ENCODE data around the gene NRAS. TPM values are rescaled to one million over a fixed set of nuclear protein-coding genes. Genes with fewer than 3 reads are reported as not detected.

Gene NRAS
- total RNA-seq, 1 experiment from 2014 or later, result 72.9 TPM

- Histone ChIP-seq H2BK15ac (ENCODE audit: low read depth, low read length) (0 out of 2 replicates have a peak within 1 kb of the TSS, but pooled peaks have one; percentile 44), H3K23ac (ENCODE audit: insufficient read length, low read depth, low read length) (no peak within 1 kb of the TSS), H3K79me2 (ENCODE audit: insufficient read depth, low read length) (no peaks in the 10 kb centered on the region), H3K56ac (ENCODE audit: insufficient read length, low read depth, low read length) (no peak within 1 kb of the TSS), H3K79me1 (ENCODE audit: insufficient read depth, low read depth, low read length, poor library complexity, severe bottlenecking) (no peaks in the 10 kb centered on the region), H3K14ac (ENCODE audit: insufficient read depth, low read length) (peak within 1 kb of the TSS; percentile 21; the same call in 1 of the 2 replicates), H2AFZ (ENCODE audit: low read length) (peak within 1 kb of the TSS; percentile 17), H2AK5ac (ENCODE audit: insufficient read length, low read length) (no peak within 1 kb of the TSS), H3K9ac (ENCODE audit: extremely low read depth, insufficient read length, low read length) (peak within 1 kb of the TSS; percentile 69), H4K20me1 (ENCODE audit: control insufficient read depth, insufficient read depth, insufficient read length) (no peaks in the 10 kb centered on the region), H4K8ac (replicated peaks; ENCODE audit: insufficient read length, low read depth, low read length) (no peak within 1 kb of the TSS), H2BK12ac (ENCODE audit: insufficient read length, low read depth, low read length) (no peak within 1 kb of the TSS), H3K4ac (ENCODE audit: low read depth, low read length) (no peak within 1 kb of the TSS), H3K27me3 (ENCODE audit: insufficient read depth, low read length) (no peaks in the 10 kb centered on the region), H3K9me3 (ENCODE audit: control insufficient read depth, low read depth, low read length) (no peaks in the 10 kb centered on the region), H3K27ac (ENCODE audit: insufficient read length, low read depth, low read length) (no peak within 1 kb of the TSS), H2BK120ac (ENCODE audit: low read depth, low read length, poor library complexity, severe bottlenecking) (no peak within 1 kb of the TSS), H3K23me2 (ENCODE audit: insufficient read length, low read depth, low read length, poor library complexity, severe bottlenecking) (peaks cover 14% of the 10 kb centered on the region), H3T11ph (ENCODE audit: low read length) (no peak within 1 kb of the TSS), H3K18ac (ENCODE audit: insufficient read length, low read depth, low read length) (peak within 1 kb of the TSS; percentile 47), H3K4me1 (ENCODE audit: insufficient read depth, low read length) (no peaks in the 10 kb centered on the region), H2BK20ac (ENCODE audit: low read depth, low read length, poor library complexity, severe bottlenecking) (no peak within 1 kb of the TSS), H4K91ac (ENCODE audit: insufficient read length, low read depth, low read length) (no peak within 1 kb of the TSS), H3K4me2 (ENCODE audit: insufficient read depth, insufficient read length, low read length) (peak within 1 kb of the TSS; percentile 99), H4K5ac (ENCODE audit: insufficient read length, low read depth, low read length) (no peak within 1 kb of the TSS), H2BK5ac (ENCODE audit: insufficient read length, low read length) (no peak within 1 kb of the TSS)
- Mint-ChIP-seq H3K27me3 (ENCODE audit: low read depth) (peaks cover 22% of the 10 kb centered on the region), H3K9me3 (no peaks in the 10 kb centered on the region; a peak in 1 of 5 replicates), H3K36me3 (ENCODE audit: insufficient read depth in 1 of 3, low read depth in 3 of 3) (no peaks in the 10 kb centered on the region), H3K27ac (peak within 1 kb of the TSS in 2 of 3 experiments; percentile 80 to 93; a peak in 4 of 7 replicates), H3K4me3 (peak within 1 kb of the TSS; percentile 82 to 93), H3K4me1 (peaks cover 9% of the 10 kb centered on the region in 2 experiments)
- peak; percentile 26; the same call in 2 of the 3 replicates for TF ChIP-seq CTCF (conservative IDR thresholded peaks at IDR 0.05)
- DNase-seq, result no peak
- no CpG with 5 or more reads among the region's 50 CpGs for WGBS (ENCODE audit: extremely low coverage, insufficient read length, low lambda C conversion rate)
Observed at GRCh38 chr1:114669562-114670082, 46.9 kb downstream of the NRAS start, which contains the start of gene DENND2C. Gene DENND2C, minus strand, starts transcription at chr1:114670049. Its CDS starts 44,065 bp downstream, at chr1:114625984.

All from H9 (cell line).